IMR-90 (cell line): Measurements from ENCODE around the gene KCNK18.

Experiments used
- BHLHE40 ChIP-seq: fragments of 150-350 bp; IDR thresholded peaks from 2 replicates; pipeline ENCODE4 v1.6.1; 2016; ENCODE audit warnings: mild to moderate bottlenecking, low read depth, low read length
- CEBPB ChIP-seq: IDR thresholded peaks from 2 replicates; pipeline ENCODE4 v1.6.1; 2012; ENCODE audit warnings: low read depth, low read length, improper control_type of control experiment
- CHD1 ChIP-seq: IDR thresholded peaks from 2 replicates; pipeline ENCODE4 v1.6.1; 2012; ENCODE audit warnings: low read depth, low read length, improper control_type of control experiment
- MXI1 ChIP-seq: IDR thresholded peaks from 2 replicates; pipeline ENCODE4 v1.6.1; 2012; ENCODE audit warnings: low read depth, mild to moderate bottlenecking, low read length, moderate library complexity, borderline replicate concordance
- POLR2A ChIP-seq: IDR thresholded peaks from 2 replicates; pipeline ENCODE4 v1.6.1; 2012; ENCODE audit warnings: mild to moderate bottlenecking, low read depth, low read length
- RAD21 ChIP-seq: IDR thresholded peaks from 2 replicates; pipeline ENCODE4 v1.6.1; 2012; ENCODE audit warnings: low read length, improper control_type of control experiment
- RFX5 ChIP-seq: IDR thresholded peaks from 2 replicates; pipeline ENCODE4 v1.8.0; 2012; ENCODE audit warnings: low read depth, mild to moderate bottlenecking, low read length, moderate library complexity
- SMC3 ChIP-seq: fragments of 150-350 bp; IDR thresholded peaks from 2 replicates; pipeline ENCODE4 v1.6.1; 2016; ENCODE audit warnings: low read depth, mild to moderate bottlenecking, antibody characterized with exemption, low read length, moderate library complexity
- TF ChIP-seq, protein P1 (sequence below): conservative IDR thresholded peaks from 2 replicates; pipeline ENCODE4 v1.5.1; 2012; ENCODE audit warnings: mild to moderate bottlenecking, low read depth, low read length, improper control_type of control experiment
- TF ChIP-seq, protein P2 (sequence below): fragments of 150-350 bp; IDR thresholded peaks from 2 replicates; pipeline ENCODE4 v1.6.1; 2016; ENCODE audit warnings: low read depth, mild to moderate bottlenecking, low read length, moderate library complexity, borderline replicate concordance
- TF ChIP-seq, protein P3 (sequence below): fragments of 150-350 bp; IDR thresholded peaks from 2 replicates; pipeline ENCODE4 v1.6.1; 2017; ENCODE audit warnings: mild to moderate bottlenecking, antibody characterized with exemption, low read length, low read depth

DNA sequence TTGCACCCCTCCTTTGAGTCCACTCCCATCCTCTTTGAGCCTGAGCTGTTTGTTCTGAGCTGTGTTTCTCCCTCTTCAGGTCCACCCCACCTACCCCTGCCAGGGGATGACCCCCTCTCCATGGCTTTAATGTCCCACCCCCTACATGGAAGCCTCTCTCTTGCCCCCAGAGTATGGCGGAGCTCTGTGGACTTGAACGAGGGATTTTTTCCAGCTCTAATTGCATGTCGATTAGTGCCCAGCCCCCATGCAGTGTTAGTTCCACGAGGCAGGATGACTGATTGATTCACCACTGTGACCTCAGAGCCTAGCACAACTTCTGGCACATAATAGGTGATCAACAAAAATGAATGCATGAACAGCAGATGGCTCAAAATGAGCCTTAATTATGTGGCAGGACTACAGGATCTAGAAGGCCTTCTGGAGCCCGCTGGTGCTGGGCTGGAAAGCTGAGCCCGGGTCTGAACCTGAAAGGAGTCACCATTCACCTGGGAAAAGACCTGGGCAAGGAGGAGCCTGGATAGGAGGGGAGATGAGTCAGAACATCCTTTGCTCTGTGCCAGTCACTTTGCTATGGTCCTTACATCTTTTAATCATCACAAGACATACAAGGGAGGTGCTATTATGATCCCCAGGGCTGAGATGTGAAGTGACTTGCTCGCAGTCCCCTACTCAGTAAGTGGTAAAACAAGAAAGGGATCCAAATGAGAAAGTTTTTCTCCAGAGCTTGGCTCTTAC is 26.6 kb downstream of the KCNK18 start:
- TF ChIP-seq, protein P1, sequence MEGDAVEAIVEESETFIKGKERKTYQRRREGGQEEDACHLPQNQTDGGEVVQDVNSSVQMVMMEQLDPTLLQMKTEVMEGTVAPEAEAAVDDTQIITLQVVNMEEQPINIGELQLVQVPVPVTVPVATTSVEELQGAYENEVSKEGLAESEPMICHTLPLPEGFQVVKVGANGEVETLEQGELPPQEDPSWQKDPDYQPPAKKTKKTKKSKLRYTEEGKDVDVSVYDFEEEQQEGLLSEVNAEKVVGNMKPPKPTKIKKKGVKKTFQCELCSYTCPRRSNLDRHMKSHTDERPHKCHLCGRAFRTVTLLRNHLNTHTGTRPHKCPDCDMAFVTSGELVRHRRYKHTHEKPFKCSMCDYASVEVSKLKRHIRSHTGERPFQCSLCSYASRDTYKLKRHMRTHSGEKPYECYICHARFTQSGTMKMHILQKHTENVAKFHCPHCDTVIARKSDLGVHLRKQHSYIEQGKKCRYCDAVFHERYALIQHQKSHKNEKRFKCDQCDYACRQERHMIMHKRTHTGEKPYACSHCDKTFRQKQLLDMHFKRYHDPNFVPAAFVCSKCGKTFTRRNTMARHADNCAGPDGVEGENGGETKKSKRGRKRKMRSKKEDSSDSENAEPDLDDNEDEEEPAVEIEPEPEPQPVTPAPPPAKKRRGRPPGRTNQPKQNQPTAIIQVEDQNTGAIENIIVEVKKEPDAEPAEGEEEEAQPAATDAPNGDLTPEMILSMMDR = no peak
- TF ChIP-seq RFX5 = no peak
- TF ChIP-seq, protein P2, sequence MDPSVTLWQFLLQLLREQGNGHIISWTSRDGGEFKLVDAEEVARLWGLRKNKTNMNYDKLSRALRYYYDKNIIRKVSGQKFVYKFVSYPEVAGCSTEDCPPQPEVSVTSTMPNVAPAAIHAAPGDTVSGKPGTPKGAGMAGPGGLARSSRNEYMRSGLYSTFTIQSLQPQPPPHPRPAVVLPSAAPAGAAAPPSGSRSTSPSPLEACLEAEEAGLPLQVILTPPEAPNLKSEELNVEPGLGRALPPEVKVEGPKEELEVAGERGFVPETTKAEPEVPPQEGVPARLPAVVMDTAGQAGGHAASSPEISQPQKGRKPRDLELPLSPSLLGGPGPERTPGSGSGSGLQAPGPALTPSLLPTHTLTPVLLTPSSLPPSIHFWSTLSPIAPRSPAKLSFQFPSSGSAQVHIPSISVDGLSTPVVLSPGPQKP = no peak
- TF ChIP-seq POLR2A = no peak
- no peak for TF ChIP-seq RAD21
- no peak for TF ChIP-seq CEBPB
- TF ChIP-seq BHLHE40 = no peak
- TF ChIP-seq, protein P3, sequence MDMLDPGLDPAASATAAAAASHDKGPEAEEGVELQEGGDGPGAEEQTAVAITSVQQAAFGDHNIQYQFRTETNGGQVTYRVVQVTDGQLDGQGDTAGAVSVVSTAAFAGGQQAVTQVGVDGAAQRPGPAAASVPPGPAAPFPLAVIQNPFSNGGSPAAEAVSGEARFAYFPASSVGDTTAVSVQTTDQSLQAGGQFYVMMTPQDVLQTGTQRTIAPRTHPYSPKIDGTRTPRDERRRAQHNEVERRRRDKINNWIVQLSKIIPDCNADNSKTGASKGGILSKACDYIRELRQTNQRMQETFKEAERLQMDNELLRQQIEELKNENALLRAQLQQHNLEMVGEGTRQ = no peak
- no peak for TF ChIP-seq MXI1
- TF ChIP-seq CHD1 = no peak
- TF ChIP-seq SMC3 = no peak
